ENCODE data around the gene LCN10. TPM values are rescaled to one million over a fixed set of nuclear protein-coding genes. Genes with fewer than 3 reads are reported as not detected.
"Not testable (repeated sequence)": the region's sequence is repeated elsewhere in the genome, so short reads cannot be mapped to it uniquely, and the experiment has no call there.

The LCN10 gene
- total RNA-seq, 1 donor from 2014 or later = 0.51 TPM

DNA sequence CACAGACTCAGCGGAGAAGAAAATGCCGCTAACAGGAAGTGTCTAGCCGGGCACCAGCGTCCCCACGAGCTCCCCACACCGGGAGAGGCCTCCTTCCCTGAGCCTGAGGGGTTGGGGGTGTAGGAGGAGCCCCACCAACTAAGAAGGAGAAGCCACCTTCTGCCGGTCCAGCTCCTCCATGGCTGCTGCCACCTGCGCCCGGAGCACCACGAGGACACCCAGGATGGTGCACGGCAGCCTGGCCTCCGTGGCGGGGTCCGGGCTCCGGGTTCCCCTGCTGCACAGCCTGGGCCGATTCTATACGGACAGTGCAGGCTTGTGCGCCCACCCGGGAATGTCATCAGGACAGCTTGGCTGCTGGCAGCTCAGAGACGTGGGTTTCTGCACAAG is 15.0 kb upstream of the LCN10 start:
- H3K27me3 Mint-ChIP-seq (ENCODE audit: low read depth) = peaks cover under 1% of the 10 kb centered on the region
- TF ChIP-seq, protein P1, sequence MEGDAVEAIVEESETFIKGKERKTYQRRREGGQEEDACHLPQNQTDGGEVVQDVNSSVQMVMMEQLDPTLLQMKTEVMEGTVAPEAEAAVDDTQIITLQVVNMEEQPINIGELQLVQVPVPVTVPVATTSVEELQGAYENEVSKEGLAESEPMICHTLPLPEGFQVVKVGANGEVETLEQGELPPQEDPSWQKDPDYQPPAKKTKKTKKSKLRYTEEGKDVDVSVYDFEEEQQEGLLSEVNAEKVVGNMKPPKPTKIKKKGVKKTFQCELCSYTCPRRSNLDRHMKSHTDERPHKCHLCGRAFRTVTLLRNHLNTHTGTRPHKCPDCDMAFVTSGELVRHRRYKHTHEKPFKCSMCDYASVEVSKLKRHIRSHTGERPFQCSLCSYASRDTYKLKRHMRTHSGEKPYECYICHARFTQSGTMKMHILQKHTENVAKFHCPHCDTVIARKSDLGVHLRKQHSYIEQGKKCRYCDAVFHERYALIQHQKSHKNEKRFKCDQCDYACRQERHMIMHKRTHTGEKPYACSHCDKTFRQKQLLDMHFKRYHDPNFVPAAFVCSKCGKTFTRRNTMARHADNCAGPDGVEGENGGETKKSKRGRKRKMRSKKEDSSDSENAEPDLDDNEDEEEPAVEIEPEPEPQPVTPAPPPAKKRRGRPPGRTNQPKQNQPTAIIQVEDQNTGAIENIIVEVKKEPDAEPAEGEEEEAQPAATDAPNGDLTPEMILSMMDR (IDR thresholded peaks at IDR 0.05; ENCODE audit: unreplicated experiment) = no peak
- no peak overlapping the region for H3K4me3 Mint-ChIP-seq
- peaks cover 3% of the 10 kb centered on the region for H3K4me1 Mint-ChIP-seq
- DNase-seq (ENCODE audit: low spot score in 2 of 2, unreplicated experiment in 2 of 2) = no peak
- peaks cover under 1% of the 10 kb centered on the region for H3K9me3 Mint-ChIP-seq
- H3K27ac Mint-ChIP-seq = no peak overlapping the region
- H3K36me3 Mint-ChIP-seq = no peaks in the 10 kb centered on the region

DNA sequence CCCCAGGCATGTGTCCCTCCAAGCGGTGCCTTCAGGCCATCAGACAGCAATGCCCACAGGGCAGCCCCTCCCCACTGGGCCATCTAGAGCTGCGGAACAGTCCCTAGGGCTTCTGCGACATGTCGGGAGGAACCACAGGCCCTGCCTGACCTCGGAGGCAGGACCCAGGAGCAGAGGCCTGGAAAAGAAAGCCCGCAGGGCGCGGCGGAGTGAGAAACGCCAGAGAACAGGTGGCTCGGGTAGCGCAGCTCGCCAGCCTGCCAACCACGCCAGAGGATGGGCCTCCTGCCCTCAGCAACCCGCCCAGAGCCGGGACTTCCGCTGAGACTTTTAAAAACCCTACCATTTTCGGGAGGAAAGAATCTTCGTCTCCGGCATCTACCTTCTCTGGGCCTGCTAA is 14.6 kb upstream of the LCN10 start:
- Mint-ChIP-seq H3K9me3 (peaks cover 5% of the 10 kb centered on the region), H3K4me3 (no peak overlapping the region), H3K4me1 (peaks cover 3% of the 10 kb centered on the region), H3K36me3 (no peaks in the 10 kb centered on the region), H3K27ac (no peak overlapping the region), H3K27me3 (ENCODE audit: low read depth) (peaks cover 5% of the 10 kb centered on the region)
- no peak for DNase-seq (ENCODE audit: low spot score in 2 of 2, unreplicated experiment in 2 of 2)
- TF ChIP-seq, protein P1 (IDR thresholded peaks at IDR 0.05; ENCODE audit: unreplicated experiment) = no peak

DNA sequence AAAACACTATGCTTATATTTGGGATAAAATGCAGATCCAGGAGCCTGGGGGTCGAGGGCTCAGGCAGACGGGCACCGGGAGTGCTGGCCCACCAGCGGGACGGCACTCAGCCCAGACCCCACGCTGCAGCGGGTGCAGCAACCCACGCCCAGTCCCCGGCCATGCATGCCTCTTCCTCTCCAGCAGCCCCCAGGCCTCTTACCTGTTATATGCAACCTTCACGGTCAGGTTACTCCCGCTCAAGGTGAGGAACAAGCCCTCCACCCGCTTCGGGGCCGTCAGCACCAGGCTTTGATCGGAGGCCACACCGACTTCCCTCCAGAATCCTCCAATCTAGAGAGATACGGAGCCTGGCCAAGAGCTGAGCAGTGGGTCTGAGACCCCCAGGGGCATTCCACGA is 14.1 kb upstream of the LCN10 start:
- peaks cover 10% of the 10 kb centered on the region for H3K9me3 Mint-ChIP-seq
- H3K27me3 Mint-ChIP-seq (ENCODE audit: low read depth) = peaks cover 8% of the 10 kb centered on the region
- H3K4me3 Mint-ChIP-seq = no peak overlapping the region
- DNase-seq (ENCODE audit: low spot score in 2 of 2, unreplicated experiment in 2 of 2) = no peak
- H3K36me3 Mint-ChIP-seq = no peaks in the 10 kb centered on the region
- TF ChIP-seq, protein P1 (IDR thresholded peaks at IDR 0.05; ENCODE audit: unreplicated experiment) = no peak
- peaks cover 3% of the 10 kb centered on the region for H3K4me1 Mint-ChIP-seq
- no peak overlapping the region for H3K27ac Mint-ChIP-seq

DNA sequence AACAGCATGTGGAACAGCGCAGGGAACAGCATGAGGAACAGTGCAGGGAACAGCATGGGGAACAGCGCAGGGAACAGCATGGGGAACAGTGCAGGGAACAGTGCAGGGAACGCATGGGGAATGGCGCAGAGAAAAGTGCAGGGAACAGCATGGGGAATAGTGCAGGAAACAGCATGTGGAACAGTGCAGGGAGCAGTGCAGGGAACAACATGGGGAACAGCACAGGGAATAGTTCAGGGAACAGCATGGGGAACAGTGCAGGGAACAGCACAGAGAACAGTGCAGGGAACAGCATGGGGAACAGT is 13.3 kb upstream of the LCN10 start:
- H3K27me3 Mint-ChIP-seq (ENCODE audit: low read depth) = peaks cover 11% of the 10 kb centered on the region

DNA sequence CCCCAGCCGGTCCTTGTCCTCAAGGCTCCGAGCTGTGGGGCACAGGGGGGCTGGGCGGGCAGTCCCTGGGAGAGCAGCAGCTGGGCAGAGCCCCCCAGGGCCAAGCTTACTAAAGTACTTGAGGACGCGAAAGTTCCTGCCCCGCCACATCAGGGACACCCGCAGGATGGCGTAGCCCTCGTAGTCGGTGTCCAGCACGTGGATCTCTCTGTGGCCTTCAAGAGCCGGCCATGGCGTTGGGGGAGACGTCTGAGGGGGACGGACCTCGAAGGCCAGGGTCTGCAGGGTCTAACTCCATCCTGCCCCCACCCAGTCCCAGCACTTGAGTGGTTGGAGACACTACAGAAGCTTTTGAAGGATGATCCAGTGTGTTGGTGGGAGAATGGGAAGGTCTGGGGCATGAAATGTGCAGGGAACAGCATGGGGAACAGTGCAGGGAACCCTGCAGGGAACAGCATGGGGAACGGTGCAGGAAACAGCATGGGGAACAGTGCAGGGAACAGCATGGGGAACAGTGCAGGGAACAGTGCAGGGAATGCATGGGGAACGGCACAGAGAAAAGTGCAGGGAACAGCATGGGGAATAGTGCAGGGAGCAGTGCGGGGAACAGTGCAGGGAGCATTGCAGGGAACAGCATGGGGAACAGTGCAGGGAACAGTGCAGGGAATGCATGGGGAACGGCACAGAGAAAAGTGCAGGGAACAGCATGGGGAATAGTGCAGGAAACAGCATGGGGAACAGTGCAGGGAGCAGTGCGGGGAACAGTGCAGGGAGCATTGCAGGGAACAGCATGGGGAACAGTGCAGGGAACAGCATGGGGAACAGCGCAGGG is 12.8 kb upstream of the LCN10 start:
- Mint-ChIP-seq H3K27me3 (ENCODE audit: low read depth) (peaks cover 15% of the 10 kb centered on the region), H3K9me3 (peaks cover 15% of the 10 kb centered on the region)
- not testable (repeated sequence) for DNase-seq (ENCODE audit: low spot score in 2 of 2, unreplicated experiment in 2 of 2); H3K4me3 Mint-ChIP-seq; H3K27ac Mint-ChIP-seq; H3K4me1 Mint-ChIP-seq; H3K36me3 Mint-ChIP-seq

More for the DNA sequence above, 13.3 kb upstream of the LCN10 start:
- Mint-ChIP-seq H3K9me3 (peaks cover 15% of the 10 kb centered on the region), H3K4me3 (no peak overlapping the region), H3K27ac (no peak overlapping the region), H3K4me1 (peaks cover 3% of the 10 kb centered on the region), H3K36me3 (no peaks in the 10 kb centered on the region)
- TF ChIP-seq, protein P1 (IDR thresholded peaks at IDR 0.05; ENCODE audit: unreplicated experiment) = no peak
- DNase-seq (ENCODE audit: low spot score in 2 of 2, unreplicated experiment in 2 of 2) = no peak

DNA sequence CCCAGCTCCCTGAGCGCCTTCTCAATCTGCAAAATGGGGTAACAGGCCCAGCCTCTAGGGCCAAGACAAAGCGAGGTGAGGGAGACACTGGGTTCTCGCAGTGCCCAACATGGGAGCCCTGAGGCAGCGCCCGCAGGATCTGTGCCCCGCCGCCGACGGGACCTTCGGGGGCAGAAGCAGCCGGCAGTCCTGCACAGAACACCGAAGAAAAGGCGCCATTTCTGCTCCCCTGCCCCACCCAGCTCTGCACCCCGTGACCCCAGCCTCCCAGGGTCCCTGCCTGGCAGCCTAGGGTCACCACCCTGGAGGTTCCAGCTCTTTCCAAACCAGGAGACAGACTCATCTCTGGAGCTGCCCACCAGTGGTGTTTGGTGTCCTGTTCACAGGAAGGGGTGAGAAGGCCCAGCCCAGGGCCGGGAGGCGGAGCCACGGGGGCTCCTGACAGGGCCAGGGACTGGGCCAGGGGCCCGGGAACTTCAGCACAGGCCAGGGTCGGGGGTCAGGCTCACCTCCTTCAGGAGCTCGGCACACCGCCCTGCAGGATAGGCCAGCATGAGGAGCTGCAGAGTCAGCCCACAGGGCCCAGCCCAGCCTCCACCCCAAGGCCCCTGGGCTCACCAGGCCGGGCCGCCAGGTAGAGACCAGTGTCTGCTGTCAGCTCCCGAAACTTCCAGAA is 12.0 kb upstream of the LCN10 start:
- H3K4me3 Mint-ChIP-seq = no peak overlapping the region
- DNase-seq (ENCODE audit: low spot score in 2 of 2, unreplicated experiment in 2 of 2) = no peak
- no peaks in the 10 kb centered on the region for H3K4me1 Mint-ChIP-seq
- H3K36me3 Mint-ChIP-seq = no peaks in the 10 kb centered on the region
- H3K27me3 Mint-ChIP-seq (ENCODE audit: low read depth) = peaks cover 16% of the 10 kb centered on the region
- H3K9me3 Mint-ChIP-seq = peaks cover 15% of the 10 kb centered on the region
- TF ChIP-seq, protein P1 (IDR thresholded peaks at IDR 0.05; ENCODE audit: unreplicated experiment) = no peak
- no peak overlapping the region for H3K27ac Mint-ChIP-seq

Data from mesothelial cell of epicardium (in vitro differentiated cells).